HG02884 (cell line): ENCODE data around the gene MARS1.
A peak's percentile ranks its signal among the peaks of the same experiment; 100 is the strongest.
"Not testable (repeated sequence)": the region's sequence is repeated elsewhere in the genome, so short reads cannot be mapped to it uniquely, and the experiment has no call there.

Experiments used
- ATAC-seq: cut with Tn5 transposase; IDR thresholded peaks from one replicate; pipeline ENCODE4 v1.9.1; 2021; ENCODE audit warnings: mild to moderate bottlenecking, moderate library complexity; ENCODE audit not compliant: unreplicated experiment

Gene MARS1

DNA sequence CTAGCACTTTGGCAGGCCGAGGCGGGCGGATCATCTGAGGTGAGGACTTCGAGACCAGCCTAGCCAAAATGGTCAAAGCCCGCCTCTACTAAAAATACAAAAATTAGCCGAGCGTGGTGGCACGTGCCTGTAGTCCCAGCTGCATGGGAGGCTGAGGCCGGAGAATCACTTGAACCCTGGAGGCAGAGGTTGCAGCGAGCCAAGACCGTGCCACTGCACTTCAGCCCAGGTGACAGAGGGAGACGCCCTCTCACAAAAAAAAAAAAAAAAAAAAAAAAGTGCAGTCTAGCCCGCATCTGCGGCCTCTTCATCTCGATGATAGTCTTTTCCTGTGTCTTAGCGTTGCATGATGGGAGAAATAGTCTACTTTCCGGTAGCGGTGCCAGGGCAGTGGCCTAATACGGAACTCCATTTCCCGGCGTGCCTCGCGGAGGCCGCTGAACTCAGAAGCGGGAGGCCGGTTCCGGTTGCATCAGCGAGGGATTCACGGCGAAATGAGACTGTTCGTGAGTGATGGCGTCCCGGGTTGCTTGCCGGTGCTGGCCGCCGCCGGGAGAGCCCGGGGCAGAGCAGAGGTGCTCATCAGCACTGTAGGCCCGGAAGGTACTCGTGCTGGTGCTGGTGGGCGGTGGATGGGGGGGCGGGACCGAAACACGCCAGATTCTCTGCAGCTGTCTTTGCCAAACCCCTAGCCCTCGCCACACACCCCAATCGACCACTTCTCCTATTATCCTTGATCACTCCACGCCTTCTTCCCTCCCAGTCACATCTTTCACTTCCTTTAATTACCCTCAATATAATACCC is at the start of gene MARS1:
Gene MARS1, plus strand, starts transcription at position 472 of the 805 bp plus-strand sequence. Its CDS starts 23 bp downstream, at position 495.
- peak; percentile 97 for ATAC-seq

DNA sequence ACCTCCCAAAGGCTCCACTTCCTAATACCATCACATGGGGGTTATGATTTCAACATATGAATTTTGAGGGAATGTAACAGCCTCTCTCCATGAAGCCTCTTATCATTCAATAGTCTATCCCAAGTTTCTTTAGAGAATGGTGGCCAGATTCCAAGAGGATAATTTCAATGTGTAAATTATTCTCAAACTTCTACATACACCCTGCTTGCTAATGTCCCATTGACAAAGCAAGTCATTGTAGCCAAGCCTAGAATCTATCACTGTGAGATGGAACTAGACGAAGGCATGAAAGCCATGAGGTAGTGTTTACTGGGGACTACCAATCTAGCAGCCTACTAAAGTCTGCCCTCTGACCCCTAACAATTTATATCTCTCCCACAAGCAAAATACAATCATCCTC is 49.5 kb upstream of the MARS1 start:
- no peak for ATAC-seq

DNA sequence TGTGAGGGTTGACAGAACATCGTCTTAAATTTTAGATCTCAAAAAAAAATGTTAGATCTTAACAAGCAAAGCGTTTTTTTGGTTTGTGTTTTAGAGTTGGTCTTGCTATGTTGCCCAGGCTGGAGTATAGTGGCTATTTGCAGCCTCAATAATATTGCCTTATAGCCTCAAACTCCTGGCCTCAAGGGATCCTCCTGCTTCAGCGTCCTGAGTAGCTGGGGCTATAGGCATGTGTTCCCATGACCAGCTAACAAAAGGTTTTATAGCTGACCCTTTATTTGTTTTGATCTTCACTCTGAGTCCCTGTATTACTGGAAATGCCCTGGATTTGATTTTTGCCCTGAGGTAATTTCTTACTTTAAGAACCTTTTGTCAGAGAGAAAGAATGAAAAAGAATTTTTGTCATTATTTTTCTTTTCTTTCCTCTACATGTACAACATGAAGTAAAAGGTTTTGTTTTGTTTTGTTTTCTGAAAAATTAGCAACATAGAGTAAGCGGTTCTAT is 48.1 kb upstream of the MARS1 start:
- no peak for ATAC-seq

DNA sequence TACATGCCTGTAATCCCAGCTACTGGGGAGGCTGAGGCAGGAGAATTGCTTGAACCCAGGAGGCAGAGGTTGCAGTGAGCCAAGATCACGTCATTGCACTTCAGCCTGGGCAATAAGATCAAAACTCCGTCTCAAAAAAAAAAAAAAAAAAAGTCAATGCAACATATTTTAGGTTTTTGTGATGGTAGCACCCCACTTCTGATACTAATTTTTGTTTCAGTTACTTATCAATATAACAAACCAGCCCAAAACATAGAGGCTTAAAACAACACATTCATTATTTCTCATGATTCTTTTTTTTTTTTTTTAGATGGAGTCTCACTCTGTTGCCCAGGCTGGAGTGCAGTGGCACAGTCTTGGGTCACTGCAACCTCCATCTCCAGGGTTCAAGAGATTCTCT is 46.5 kb upstream of the MARS1 start:
- ATAC-seq, result not testable (repeated sequence)

GRCh38 chr12:57441846-57442427 is 45.9 kb upstream of the MARS1 start:
- no peak for ATAC-seq

- ATAC-seq, result not testable (repeated sequence)
These were observed 43.5 kb upstream of the MARS1 start for GRCh38 chr12:57444337-57444736.

- no peak for ATAC-seq
These were observed 43.1 kb upstream of the MARS1 start for GRCh38 chr12:57444744-57445143.

DNA sequence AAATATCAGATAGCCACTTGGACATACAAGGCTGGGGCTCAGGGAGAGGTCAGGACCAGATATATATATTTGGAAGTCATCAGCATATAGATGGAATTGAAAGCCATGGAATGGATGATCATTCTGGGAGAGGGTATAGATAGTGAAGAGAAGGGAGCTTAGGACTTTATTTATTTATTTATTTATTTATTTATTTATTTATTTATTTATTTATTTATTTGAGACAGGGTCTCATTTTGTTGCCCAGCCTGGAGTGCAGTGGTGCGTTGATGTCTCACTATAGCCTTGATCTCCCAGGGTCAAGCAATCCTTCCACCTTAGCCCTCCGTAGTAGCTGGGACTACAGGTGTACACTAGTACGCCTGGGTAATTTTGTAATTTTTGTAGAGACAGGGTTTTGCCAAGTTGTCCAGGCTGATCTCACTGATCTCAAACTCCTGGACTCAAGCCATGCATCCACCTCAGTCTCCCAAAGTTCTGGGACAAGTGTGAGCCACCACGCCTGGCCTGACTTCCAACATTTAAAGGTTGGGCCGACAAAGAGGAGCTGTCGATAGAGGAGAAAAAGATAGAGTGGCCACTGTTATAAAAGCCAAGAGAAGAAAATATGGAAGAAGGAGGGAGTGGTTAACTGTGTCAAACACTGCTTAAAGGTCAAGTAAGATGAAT is 41.4 kb upstream of the MARS1 start:
- no peak for ATAC-seq

- no peak for ATAC-seq
These were observed 39.2 kb upstream of the MARS1 start for GRCh38 chr12:57448669-57449068.

DNA sequence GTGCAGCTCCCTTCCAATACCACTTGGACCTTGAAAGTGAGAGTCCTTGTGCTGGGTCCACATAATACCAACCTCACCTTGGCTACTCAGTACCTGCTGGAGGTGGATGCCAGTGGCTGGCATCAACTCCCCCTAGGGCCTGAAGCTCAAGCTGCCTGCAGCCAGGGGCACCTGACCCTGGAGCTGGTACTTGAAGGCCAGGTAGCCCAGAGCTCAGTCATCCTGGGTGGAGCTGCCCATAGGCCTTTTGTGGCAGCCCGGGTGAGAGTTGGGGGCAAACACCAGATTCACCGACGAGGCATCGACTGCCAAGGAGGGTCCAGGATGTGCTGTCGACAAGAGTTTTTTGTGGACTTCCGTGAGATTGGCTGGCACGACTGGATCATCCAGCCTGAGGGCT is 38.5 kb upstream of the MARS1 start:
- no peak for ATAC-seq

- ATAC-seq, result no peak
These were observed 37.8 kb upstream of the MARS1 start for GRCh38 chr12:57450057-57450456.

DNA sequence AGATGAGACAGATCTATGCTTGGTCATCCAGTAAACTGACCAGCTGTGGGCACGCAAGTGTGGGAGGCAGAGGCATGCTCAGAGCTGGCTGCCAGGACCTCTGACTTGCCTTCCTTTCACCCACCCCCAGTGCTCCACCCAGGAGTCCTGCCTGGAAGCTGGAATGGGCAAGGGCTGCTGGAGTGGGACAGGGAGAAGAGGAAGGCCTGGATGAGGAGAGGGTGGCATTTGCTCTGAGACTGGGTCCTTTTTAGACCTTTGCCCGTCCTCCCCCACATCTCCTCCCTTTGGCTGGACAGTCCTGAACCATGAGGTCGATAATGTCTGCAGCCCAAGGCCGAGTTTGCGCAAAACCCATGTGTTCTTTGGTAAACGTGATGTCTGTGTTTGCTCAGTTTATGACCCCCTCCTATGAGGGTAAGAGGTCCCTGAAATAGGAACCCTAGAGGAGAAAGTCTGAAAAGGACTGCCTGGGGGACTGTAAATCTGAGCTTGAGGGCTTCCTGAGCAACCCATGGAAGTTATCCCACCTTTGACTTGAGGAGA is 36.6 kb upstream of the MARS1 start:
- ATAC-seq, result no peak

- ATAC-seq, result no peak
These were observed 35.5 kb upstream of the MARS1 start for GRCh38 chr12:57452181-57452936.

GRCh38 chr12:57452937-57453509 is 34.8 kb upstream of the MARS1 start:
- ATAC-seq, result no peak

DNA sequence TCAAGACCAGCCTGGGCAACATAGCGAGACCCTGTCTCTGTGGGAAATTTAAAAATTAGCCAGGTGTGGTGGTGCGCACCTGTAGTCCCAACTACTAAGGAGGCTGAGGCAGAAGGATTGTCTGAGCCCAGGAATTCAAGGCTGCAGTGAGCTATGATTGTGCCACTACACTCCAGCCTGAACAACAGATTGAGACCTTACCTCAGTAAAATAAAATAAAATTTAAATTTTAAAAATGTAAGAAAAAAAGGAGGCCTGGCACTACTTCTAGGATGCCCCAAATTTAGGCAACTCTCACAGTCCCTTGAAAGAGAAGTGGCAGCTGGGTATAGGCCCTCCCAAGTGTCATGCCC is 33.7 kb upstream of the MARS1 start:
- no peak for ATAC-seq

DNA sequence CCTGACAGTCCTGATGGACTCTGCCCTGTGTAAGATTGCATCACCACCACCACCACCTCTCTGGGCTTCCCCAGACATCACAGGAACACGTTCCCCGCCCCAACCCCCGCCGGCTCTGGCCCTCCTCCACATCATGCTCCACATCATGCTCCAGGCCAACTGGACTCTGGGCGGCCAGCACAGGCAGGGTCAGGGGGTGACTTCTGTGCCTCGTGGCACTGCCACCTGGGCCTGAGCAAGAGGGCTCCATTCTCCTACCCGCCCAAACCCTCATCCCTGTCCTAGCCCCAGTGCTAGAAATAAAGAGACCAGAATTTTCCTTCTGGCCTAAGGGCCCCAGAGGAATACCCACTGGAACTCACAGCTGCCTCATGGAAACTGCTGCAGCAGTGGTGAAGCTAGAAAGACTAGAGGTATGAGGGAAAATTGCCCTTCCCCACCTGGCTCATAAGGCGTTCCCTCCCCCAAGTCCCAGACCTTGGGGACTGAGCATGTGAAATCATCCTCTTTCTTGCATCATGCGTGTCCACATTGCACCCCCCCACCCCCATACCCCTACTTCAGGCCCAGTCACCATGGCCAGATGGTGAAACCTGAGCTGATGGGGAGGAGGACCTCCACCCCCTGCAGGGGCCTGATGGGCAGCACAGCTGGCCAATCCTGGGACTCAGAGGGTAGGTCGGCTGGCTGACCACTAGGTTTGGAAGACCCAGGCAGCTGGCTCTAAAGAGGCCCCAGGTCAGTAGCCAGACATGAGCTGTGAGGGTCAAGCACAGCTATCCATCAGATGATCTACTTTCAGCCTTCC is 33.1 kb upstream of the MARS1 start, which contains the start of gene INHBE:
Gene INHBE, plus strand, starts transcription at position 742 of the 808 bp plus-strand sequence. CDS start 230 bp downstream, outside the sequence.
- no peak for ATAC-seq

- no peak for ATAC-seq
These were observed 32.3 kb upstream of the MARS1 start for GRCh38 chr12:57455374-57456144.

GRCh38 chr12:57456145-57456700 is 31.6 kb upstream of the MARS1 start:
- ATAC-seq, result no peak
